LNCaP clone FGC (cell line): ENCODE results near the gene CD53.

ENCODE experiments used
- DNase-seq: peaks from one replicate; pipeline ENCODE4 v3.0.0-alpha.2; 2011; ENCODE audit warnings: low read depth
- H3K4me3 ChIP-seq: 2 replicates; pipeline ENCODE4 v1.5.1; 2011; ENCODE audit warnings: mild to moderate bottlenecking, low read depth, low read length, control low read depth
- TF ChIP-seq, protein P1 (sequence below): IDR thresholded peaks from 2 replicates; pipeline ENCODE4 v1.5.1; 2012; ENCODE audit warnings: mild to moderate bottlenecking; ENCODE audit not compliant: control insufficient read depth, insufficient read depth; ENCODE audit errors: extremely low read depth

The CD53 gene

GRCh38 chr1:110888049-110888448 lies 15.1 kb downstream of the CD53 start:
- TF ChIP-seq, protein P1, sequence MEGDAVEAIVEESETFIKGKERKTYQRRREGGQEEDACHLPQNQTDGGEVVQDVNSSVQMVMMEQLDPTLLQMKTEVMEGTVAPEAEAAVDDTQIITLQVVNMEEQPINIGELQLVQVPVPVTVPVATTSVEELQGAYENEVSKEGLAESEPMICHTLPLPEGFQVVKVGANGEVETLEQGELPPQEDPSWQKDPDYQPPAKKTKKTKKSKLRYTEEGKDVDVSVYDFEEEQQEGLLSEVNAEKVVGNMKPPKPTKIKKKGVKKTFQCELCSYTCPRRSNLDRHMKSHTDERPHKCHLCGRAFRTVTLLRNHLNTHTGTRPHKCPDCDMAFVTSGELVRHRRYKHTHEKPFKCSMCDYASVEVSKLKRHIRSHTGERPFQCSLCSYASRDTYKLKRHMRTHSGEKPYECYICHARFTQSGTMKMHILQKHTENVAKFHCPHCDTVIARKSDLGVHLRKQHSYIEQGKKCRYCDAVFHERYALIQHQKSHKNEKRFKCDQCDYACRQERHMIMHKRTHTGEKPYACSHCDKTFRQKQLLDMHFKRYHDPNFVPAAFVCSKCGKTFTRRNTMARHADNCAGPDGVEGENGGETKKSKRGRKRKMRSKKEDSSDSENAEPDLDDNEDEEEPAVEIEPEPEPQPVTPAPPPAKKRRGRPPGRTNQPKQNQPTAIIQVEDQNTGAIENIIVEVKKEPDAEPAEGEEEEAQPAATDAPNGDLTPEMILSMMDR, result no peak
- no peak for DNase-seq
- H3K4me3 ChIP-seq, result no peak overlapping the region

- TF ChIP-seq, protein P1, result no peak
- DNase-seq, result no peak
- no peak overlapping the region for H3K4me3 ChIP-seq
These were observed 15.7 kb downstream of the CD53 start for GRCh38 chr1:110888641-110889040.

DNA sequence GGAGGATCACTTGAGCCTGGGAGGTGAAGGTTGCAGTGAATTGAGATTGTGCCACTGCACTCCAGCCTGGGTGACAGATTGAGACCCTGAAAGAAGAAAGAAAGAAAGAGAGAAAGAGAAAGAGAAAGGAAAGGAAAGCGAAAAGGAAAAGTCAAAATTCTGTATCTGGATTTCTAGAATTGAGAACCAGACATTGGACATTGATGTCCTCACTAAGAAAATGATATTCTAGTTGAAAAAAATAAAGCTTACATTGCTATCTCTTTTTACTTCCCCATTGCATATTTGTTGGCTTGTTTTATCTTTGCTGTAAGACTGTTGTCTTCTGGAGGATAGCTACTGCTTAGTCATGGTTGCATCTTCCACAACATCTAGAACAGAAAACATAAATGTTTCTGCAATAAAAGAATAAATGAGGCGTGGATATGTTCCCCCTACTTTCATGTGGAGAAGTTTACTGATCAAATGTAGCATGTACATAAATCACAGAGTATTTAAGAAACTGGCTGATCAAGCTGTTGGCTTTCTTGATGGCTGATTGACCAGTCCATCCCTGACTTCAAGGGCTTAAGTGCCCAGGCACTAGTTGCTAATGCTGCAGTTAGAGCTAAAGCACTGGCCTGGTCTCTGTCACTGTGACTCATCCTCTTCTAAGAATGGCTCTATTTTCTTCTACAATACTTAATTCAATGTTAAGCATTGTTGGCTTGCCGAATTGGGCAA lies 17.7 kb downstream of the CD53 start:
- no peak overlapping the region for H3K4me3 ChIP-seq
- DNase-seq, result no peak
- TF ChIP-seq, protein P1, result no peak

DNA sequence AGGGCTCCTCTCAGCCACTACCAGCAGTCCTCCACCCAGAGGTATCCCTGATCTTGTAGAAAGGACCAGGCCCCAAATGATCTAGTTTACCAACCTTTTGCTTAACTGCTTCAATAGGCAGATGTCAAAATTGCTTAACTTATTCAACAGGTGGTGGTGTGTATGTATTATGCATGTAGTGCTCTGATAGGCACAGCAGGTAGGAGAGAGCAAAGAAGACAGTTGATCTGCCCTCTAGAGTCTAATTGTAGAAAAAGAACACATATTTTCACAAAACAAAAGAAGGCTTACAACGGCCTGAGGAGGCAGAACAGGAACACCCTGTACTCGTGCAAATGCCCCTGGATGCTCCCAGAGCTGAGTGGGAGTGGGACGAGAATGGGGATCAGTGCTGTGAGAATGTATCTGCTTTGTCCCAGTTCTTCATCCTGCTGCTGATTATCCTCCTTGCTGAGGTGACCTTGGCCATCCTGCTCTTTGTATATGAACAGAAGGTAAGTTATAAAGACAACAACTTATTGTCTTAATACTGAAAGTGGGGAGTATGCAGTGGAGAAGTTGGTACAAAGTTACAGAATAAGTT lies 21.1 kb downstream of the CD53 start:
- no peak for DNase-seq
- no peak overlapping the region for H3K4me3 ChIP-seq
- TF ChIP-seq, protein P1, result 0 out of 2 replicates have a peak, but pooled peaks have one; percentile 11

DNA sequence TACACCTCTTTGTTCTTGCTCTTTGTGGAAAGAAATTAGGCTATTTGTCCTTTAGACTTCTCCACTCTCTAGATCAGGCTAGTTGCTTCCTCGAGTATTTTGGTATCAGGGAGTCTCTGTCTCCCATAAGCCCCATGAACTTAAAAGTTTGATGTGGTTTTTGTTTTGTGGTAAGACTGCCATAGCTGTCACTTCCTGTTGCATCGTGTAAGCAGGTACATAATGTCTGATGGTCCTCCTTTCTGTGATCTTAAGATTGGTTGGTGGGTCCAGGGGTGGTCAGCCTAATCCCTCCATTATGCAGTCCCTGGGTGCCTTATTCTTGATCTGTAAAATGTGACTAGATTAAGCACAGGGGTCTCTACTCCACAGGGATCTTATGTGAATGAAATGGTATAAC lies 23.1 kb downstream of the CD53 start:
- DNase-seq, result no peak
- H3K4me3 ChIP-seq, result no peak overlapping the region
- TF ChIP-seq, protein P1, result no peak

- no peak overlapping the region for H3K4me3 ChIP-seq
- TF ChIP-seq, protein P1, result no peak
- DNase-seq, result no peak
These were observed 24.7 kb downstream of the CD53 start for GRCh38 chr1:110897681-110898080.
